ENCODE measurements around the gene HIPK1. TPM values are rescaled to one million over a fixed set of nuclear protein-coding genes. Genes with fewer than 3 reads are reported as not detected.

The HIPK1 gene
- total RNA-seq (2013; cell fraction: nucleolus; rRNA removed), result 23.1 and 25.9 TPM in 2 replicates
- total RNA-seq (2014; rRNA removed) (14.3 and 16.1 TPM in 2 replicates), total RNA-seq (2014; rRNA removed; fragmentation: Illumina TruSeq; extraction: Trizol) (10.4 and 11.6 TPM in 2 replicates), total RNA-seq (2021) (26.5 and 28.0 TPM in 2 replicates), polyA plus RNA-seq (2011; rRNA removed) (26.9 and 33.9 TPM in 2 replicates), polyA plus RNA-seq (2014; fragmentation: Illumina TruSeq; extraction: Trizol) (17.5 and 26.6 TPM in 2 replicates), polyA plus RNA-seq (2014; fragmentation: Nextera tagmentation; extraction: Ambion mirVana) (1 to 10 TPM; 4.2 to 4.5 TPM), polyA plus RNA-seq (2014; rRNA removed) (12.5 and 13.4 TPM in 2 replicates), polyA plus RNA-seq (2016; fragmentation: Nextera tagmentation; extraction: Ambion mirVana) (1 to 10 TPM; 4.8 to 6.1 TPM), polyA minus RNA-seq (2011; rRNA and poly(A)+ RNA removed) (113 and 122 TPM in 2 replicates), Bru-seq, nascent RNA (percentile 90 among the genes with signal in this experiment), BruChase-seq, experiment 1, labeled RNA remaining after a 6-hour chase (percentile 96 among the genes with signal in this experiment), BruChase-seq, experiment 2, labeled RNA remaining after a 2-hour chase (percentile 96 among the genes with signal in this experiment)
- polyA plus RNA-seq (2011; ENCODE audit: low read depth), result 7.9 TPM
- 31.9 and 32.8 TPM in 2 replicates for polyA plus RNA-seq (2011; cell fraction: cytosol; rRNA removed)
- polyA plus RNA-seq (2011; cell fraction: nucleus; rRNA removed), result 34.9 and 47.6 TPM in 2 replicates
- polyA plus RNA-seq (2012), result 8.5 and 11.6 TPM in 2 replicates
- 35.3 and 36.7 TPM in 2 replicates for polyA minus RNA-seq (2011; cell fraction: cytosol; rRNA and poly(A)+ RNA removed)
- 24.9 and 29.2 TPM in 2 replicates for polyA minus RNA-seq (2011; cell fraction: nucleus; rRNA and poly(A)+ RNA removed)
- long read RNA-seq, experiment 1, result 0 reads
- long read RNA-seq, experiment 2, partial matches to known transcripts, result 1 of 8 reads
- long read RNA-seq, experiment 2, other reads (novel, unspliced or antisense), result 7 of 8 reads

DNA sequence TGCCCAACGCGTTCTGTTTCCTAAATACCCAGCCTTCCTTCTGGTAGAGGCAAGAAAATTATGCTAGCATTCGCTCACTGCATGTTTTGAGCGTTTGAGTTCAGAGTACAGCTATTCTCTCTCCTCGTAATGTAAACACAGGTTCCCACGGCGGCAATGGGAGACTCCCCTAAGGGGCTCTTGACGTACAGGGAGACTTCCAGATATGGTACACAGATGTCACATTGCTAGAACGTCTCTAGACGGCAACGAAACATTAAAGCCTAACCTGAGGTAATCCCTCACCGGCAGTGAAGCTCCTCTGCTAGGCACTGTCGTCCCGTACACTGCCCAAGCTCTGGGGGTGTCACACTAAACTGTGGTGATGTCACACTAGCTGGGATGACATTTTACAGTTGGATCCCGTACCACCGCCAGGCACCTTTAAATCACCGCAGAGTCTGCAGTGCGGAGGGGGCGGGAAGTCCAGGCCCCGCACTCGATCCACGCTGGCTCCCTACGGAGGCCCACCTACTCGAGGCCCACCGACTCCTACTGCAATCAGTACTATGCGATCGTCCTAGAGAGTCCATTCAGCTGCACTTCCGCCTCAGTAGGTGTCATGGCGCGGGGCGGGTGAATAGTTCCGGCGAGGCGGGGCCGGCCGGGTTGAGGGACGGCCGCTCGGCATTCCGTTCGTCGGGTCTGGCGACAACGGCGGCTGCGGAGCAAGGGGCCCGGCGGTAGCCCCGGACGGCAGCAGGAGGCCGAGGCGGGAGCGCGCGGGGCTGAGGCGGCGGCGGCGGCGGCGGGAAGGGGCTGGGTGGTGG, at the start of gene HIPK1:
TSS of gene HIPK1 (plus strand) at position 384 of the 809 bp plus-strand sequence.
- intact Hi-C loops (cut with micrococcal nuclease; ENCODE audit: unreplicated experiment) (loop anchor here (1.0 to 2.0 kb wide), 2 partner anchors 24 to 170 kb away; partner anchors contain the start of genes DCLRE1B and PHTF1), in situ Hi-C loops (cut with MboI) (loop anchor here (5.0 kb wide), 1 partner anchor 97 kb away; no protein-coding TSS in a partner anchor)
- Histone ChIP-seq H3K79me2 (ENCODE audit: control insufficient read depth, insufficient read depth, low read length) (peaks cover 48% of the 10 kb centered on the region), H3K9ac (ENCODE audit: control insufficient read depth, insufficient read depth, low read length) (peak within 1 kb of the TSS; percentile 84), H3K36me3 (ENCODE audit: control insufficient read depth in 2 of 2, insufficient read depth in 2 of 2, low read length in 1 of 2) (no peaks in the 10 kb centered on the region), H3K4me2 (ENCODE audit: control insufficient read depth, insufficient read depth) (peak within 1 kb of the TSS; percentile 80), H3K4me3 (peak within 1 kb of the TSS; percentile 78), H3K27ac (ENCODE audit: control insufficient read depth, insufficient read depth) (peak within 1 kb of the TSS; percentile 97), H3K9me3 (replicated peaks; ENCODE audit: control insufficient read depth, insufficient read depth, low read length) (no peaks in the 10 kb centered on the region), H3K4me1 (ENCODE audit: control insufficient read depth, insufficient read depth, low read length) (peaks cover 4% of the 10 kb centered on the region), H4K20me1 (ENCODE audit: control insufficient read depth, insufficient read depth) (no peaks in the 10 kb centered on the region), H3K27me3 (replicated peaks in 1 of 2; ENCODE audit: control insufficient read depth in 2 of 2, insufficient read depth in 2 of 2, low read length in 1 of 2) (no peaks in the 10 kb centered on the region), H2AFZ (ENCODE audit: control insufficient read depth, low read depth, low read length) (peak within 1 kb of the TSS; percentile 98)
- TSS peak; percentile 90 for BruUV-seq (replicated peaks)
- ChIA-PET SMC1A (ENCODE audit: uncharacterized antibody, unreplicated experiment) (interaction anchor here (0.6 to 7.2 kb wide), 25 partner anchors 9 to 789 kb away, joined by 3 to 103 read pairs (median 5); partner anchors contain the start of genes AP4B1, DCLRE1B and PHTF1), RAD21 (ENCODE audit: unreplicated experiment) (interaction anchor here (0.6 to 4.9 kb wide), 21 partner anchors 12 to 354 kb away, joined by 3 to 46 read pairs (median 8); partner anchors contain the start of genes AP4B1, DCLRE1B, OLFML3 and PHTF1), CTCF (interaction anchor here (1.0 to 6.1 kb wide), 21 partner anchors 11 to 354 kb away, joined by 3 to 44 read pairs (median 7); partner anchors contain the start of genes AP4B1 and DCLRE1B), POLR2A (interaction anchor here (0.5 to 5.4 kb wide), 19 partner anchors 9 to 583 kb away, joined by 3 to 65 read pairs (median 4); partner anchors contain the start of genes AP4B1 and DCLRE1B)
- peak; percentile 60 for DNase-seq (ENCODE audit: low read depth, low spot score)
- peak; percentile 73 for ATAC-seq
- FAIRE-seq, result peak; percentile 13
- 2% methylated on average over 49 of the region's 61 CpGs for WGBS (ENCODE audit: insufficient coverage, insufficient replicate concordance, low lambda C conversion rate, missing lambda C conversion rate)
- TF ChIP-seq HCFC1 (IDR thresholded peaks at IDR 0.05; ENCODE audit: low read length) (peak; percentile 87), BACH1 (IDR thresholded peaks at IDR 0.05; ENCODE audit: borderline replicate concordance) (no peak; the same call in 1 of the 2 replicates), ETV6 (conservative IDR thresholded peaks at IDR 0.05 in 1 of 2, IDR thresholded peaks at IDR 0.05 in 1 of 2; ENCODE audit: borderline replicate concordance in 1 of 2, low read depth in 1 of 2) (peak in 1 of 2 experiments; percentile 19; a peak in 1 of 4 replicates), SPI1 (IDR thresholded peaks at IDR 0.05; ENCODE audit: borderline replicate concordance, insufficient read depth, low read depth, low read length) (peak; percentile 26; the same call in 1 of the 2 replicates), STAT1 (conservative IDR thresholded peaks at IDR 0.05) (0 out of 2 replicates have a peak, but pooled peaks have one; percentile 70), SRF (IDR thresholded peaks at IDR 0.05; ENCODE audit: low read depth in 2 of 2, low read length in 2 of 2) (peak; percentile 81 to 98), SREBF1 (IDR thresholded peaks at IDR 0.05; ENCODE audit: low read length) (no peak), YBX1 (IDR thresholded peaks at IDR 0.05) (no peak), SREBF2 (IDR thresholded peaks at IDR 0.05; ENCODE audit: low read length) (no peak), HDAC6 (IDR thresholded peaks at IDR 0.05; ENCODE audit: unreplicated experiment) (no peak), CHD1 (IDR thresholded peaks at IDR 0.05; ENCODE audit: low read depth, low read length) (no peak; the same call in 1 of the 2 replicates), EED (IDR thresholded peaks at IDR 0.05; ENCODE audit: low read depth) (0 out of 2 replicates have a peak, but pooled peaks have one; percentile 26), ZNF217 (IDR thresholded peaks at IDR 0.05) (no peak)
- TF ChIP-seq, protein P1, sequence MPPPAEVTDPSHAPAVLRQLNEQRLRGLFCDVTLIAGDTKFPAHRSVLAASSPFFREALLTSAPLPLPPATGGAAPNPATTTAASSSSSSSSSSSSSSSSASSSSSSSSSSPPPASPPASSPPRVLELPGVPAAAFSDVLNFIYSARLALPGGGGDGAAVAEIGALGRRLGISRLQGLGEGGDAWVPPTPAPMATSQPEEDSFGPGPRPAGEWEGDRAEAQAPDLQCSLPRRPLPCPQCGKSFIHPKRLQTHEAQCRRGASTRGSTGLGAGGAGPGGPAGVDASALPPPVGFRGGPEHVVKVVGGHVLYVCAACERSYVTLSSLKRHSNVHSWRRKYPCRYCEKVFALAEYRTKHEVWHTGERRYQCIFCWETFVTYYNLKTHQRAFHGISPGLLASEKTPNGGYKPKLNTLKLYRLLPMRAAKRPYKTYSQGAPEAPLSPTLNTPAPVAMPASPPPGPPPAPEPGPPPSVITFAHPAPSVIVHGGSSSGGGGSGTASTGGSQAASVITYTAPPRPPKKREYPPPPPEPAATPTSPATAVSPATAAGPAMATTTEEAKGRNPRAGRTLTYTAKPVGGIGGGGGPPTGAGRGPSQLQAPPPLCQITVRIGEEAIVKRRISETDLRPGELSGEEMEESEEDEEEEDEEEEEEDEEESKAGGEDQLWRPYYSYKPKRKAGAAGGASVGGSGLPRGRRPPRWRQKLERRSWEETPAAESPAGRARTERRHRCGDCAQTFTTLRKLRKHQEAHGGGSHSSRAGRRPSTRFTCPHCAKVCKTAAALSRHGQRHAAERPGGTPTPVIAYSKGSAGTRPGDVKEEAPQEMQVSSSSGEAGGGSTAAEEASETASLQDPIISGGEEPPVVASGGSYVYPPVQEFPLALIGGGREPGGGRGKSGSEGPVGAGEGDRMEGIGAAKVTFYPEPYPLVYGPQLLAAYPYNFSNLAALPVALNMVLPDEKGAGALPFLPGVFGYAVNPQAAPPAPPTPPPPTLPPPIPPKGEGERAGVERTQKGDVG (CRISPR knock-in tag; IDR thresholded peaks at IDR 0.05), result no peak

Data from GM12878 (cell line).